Transverse colon (tissue), 4 donors: ENCODE results near the gene ANKDD1B. TPM values are rescaled to one million over a fixed set of nuclear protein-coding genes. Genes with fewer than 3 reads are reported as not detected.

Experiments used
- DNase-seq: peaks from one replicate; pipeline ENCODE4 v3.0.0-alpha.2; 2019
- H3K27ac ChIP-seq, 4 donors: fragments of 200-600 bp; sonication (generic); 2 replicates each; pipeline ENCODE4 v1.5.1; 2016 to 2018; ENCODE audit warnings: inconsistent platforms in 4 of 4
- H3K27me3 ChIP-seq: fragments of 200-600 bp; sonication (generic); 2 replicates; pipeline ENCODE4 v1.5.1; 2017; ENCODE audit warnings: inconsistent platforms
- H3K36me3 ChIP-seq, 4 donors: fragments of 200-600 bp; sonication (generic); 2 replicates each; pipeline ENCODE4 v1.5.1; 2017 to 2019; ENCODE audit warnings: inconsistent platforms in 4 of 4
- H3K4me1 ChIP-seq, 4 donors: fragments of 200-600 bp; sonication (generic); 2 replicates each; pipeline ENCODE4 v1.5.1; 2017 to 2020; ENCODE audit warnings: inconsistent platforms in 4 of 4
- H3K4me3 ChIP-seq, 4 donors: fragments of 200-600 bp; sonication (generic); 1 replicate in 1 of 4; 2 replicates in 3 of 4; pipeline versions ENCODE4 v1.5.1 to v1.6.1; 2017 to 2019; ENCODE audit warnings: inconsistent platforms in 4 of 4
- H3K9me3 ChIP-seq, 2 donors: fragments of 200-600 bp; sonication (generic); 2 replicates each; pipeline ENCODE4 v1.5.1; 2017 to 2019; ENCODE audit warnings: inconsistent platforms in 2 of 2
- EP300 ChIP-seq: sonication (generic); formaldehyde crosslinking; IDR thresholded peaks from one replicate; pipeline ENCODE4 v1.6.1; 2017; ENCODE audit warnings: antibody characterized with exemption, low read depth
- POLR2A ChIP-seq: fragments of 450-650 bp; IDR thresholded peaks from one replicate; pipeline ENCODE4 v1.6.1; 2016; ENCODE audit warnings: antibody characterized with exemption, mild to moderate bottlenecking, moderate library complexity
- POLR2AphosphoS5 ChIP-seq, 3 donors: sonication (generic); formaldehyde crosslinking; IDR thresholded peaks; one replicate each; pipeline ENCODE4 v1.6.1; 2016; ENCODE audit warnings: antibody characterized with exemption in 3 of 3
- WGBS, 2 donors: methylation state at CpG; one replicate each; pipeline ENCODE4 v1.1.5; 2018; ENCODE audit warnings: low coverage in 1 of 2; 5-methylcytosine and 5-hydroxymethylcytosine counted together
- in situ Hi-C, 4 donors: fragments of 200-750 bp; cut with MboI; loops; one replicate each; pipeline versions ENCODE4 v1.15.0 to v1.15.1; 2017; ENCODE audit warnings: low sequenced_read_pairs in 3 of 4, low pct_ligation_motif_present in 1 of 4, low pct_unique_long_range_greater_than_20kb in 1 of 4
- intact Hi-C: fragments of 100-400 bp; cut with DNase I; formaldehyde crosslinking; loops from one replicate; pipeline ENCODE4 v1.15.1; 2023; ENCODE audit warnings: low total_unique reads
- total RNA-seq, 4 donors: library from RNA; depleted of rRNA; stranded (reverse); fragments of >200 nt; gene quantifications; one replicate each; pipeline ENCODE4 v1.1.0, GENCODE V29; 2016
- TF ChIP-seq, protein P1 (sequence below), 5 experiments: fragments of 200-600 bp in 3 of 5; fragments of 450-650 bp in 2 of 5; sonication (generic) in 3 of 5; IDR thresholded peaks; 1 replicate in 2 of 5; 2 replicates in 3 of 5; pipeline ENCODE4 v1.5.1; 2016 to 2017; ENCODE audit warnings: antibody characterized with exemption in 5 of 5, inconsistent platforms in 3 of 5, mild to moderate bottlenecking in 2 of 5, moderate library complexity in 1 of 5

ANKDD1B gene
- total RNA-seq, 4 donors from 2014 or later = 3.6 to 20.6 (median 13.9) TPM

DNA sequence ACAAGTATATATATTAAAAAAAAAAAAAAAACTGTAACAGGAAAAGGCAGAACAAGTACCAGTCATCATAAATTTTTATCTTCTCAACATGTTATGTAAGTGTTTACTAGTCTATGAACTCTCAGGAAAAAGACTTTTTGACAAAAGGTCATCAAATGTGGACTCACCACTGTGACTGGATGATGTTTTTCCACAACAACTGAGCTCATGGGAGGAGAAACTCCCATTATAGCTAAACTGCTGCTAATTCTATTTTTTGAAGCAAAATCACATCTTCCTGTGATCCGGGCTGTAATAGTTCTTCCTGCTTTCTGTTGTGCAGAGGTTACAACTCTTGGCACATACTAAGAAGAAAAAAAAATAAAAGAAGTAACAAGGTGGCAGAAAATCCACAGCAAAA is 66.4 kb downstream of the ANKDD1B start:
- in situ Hi-C loops = loop anchor here in 3 of 4 donors (10.0 to 25.0 kb wide), 3 partner anchors 83 to 440 kb away; partner anchors contain the start of gene ANKRD31 (in 1 of the 3)
- WGBS, 2 donors = 30 to 39% methylated on average over 1 of the region's 1 CpG
- intact Hi-C loops = loop anchor here (10.0 kb wide), 1 partner anchor 623 kb away; the partner anchor contains the start of gene GCNT4
- Histone ChIP-seq H3K27ac (peak overlapping the region in 2 of 4 donors; percentile 33 to 50), H3K4me3 (no peak overlapping the region), H3K27me3 (no peaks in the 10 kb centered on the region), H3K36me3 (no peaks in the 10 kb centered on the region), H3K9me3 (no peaks in the 10 kb centered on the region), H3K4me1 (peaks cover 0 to 4% (median 0%) of the 10 kb centered on the region in 4 donors)
- TF ChIP-seq, protein P1, sequence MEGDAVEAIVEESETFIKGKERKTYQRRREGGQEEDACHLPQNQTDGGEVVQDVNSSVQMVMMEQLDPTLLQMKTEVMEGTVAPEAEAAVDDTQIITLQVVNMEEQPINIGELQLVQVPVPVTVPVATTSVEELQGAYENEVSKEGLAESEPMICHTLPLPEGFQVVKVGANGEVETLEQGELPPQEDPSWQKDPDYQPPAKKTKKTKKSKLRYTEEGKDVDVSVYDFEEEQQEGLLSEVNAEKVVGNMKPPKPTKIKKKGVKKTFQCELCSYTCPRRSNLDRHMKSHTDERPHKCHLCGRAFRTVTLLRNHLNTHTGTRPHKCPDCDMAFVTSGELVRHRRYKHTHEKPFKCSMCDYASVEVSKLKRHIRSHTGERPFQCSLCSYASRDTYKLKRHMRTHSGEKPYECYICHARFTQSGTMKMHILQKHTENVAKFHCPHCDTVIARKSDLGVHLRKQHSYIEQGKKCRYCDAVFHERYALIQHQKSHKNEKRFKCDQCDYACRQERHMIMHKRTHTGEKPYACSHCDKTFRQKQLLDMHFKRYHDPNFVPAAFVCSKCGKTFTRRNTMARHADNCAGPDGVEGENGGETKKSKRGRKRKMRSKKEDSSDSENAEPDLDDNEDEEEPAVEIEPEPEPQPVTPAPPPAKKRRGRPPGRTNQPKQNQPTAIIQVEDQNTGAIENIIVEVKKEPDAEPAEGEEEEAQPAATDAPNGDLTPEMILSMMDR (IDR thresholded peaks at IDR 0.05) = no peak
- TF ChIP-seq EP300 = no peak
- TF ChIP-seq POLR2AphosphoS5 (IDR thresholded peaks at IDR 0.05) = no peak
- no peak for TF ChIP-seq POLR2A
- no peak for DNase-seq

DNA sequence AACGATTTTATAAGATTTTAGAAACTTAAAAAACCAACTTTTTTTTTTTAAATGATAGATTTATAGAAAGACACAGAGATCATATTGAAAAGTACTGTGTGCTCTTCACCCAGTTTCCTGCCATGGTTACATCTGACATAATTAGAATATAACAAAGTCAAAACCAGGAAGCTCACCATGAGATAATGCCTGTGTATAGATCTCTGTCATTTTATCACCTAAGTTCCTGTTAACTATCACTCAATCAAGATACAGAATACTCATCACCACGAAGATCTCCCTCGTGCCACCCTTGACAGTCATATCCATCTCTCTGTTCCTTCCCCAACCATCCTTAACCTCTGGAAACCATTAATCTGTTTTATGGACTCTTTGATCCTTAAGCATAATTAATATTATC is 66.9 kb downstream of the ANKDD1B start:
- TF ChIP-seq, protein P1 (IDR thresholded peaks at IDR 0.05) = no peak
- TF ChIP-seq POLR2A = no peak
- no peak for TF ChIP-seq POLR2AphosphoS5 (IDR thresholded peaks at IDR 0.05)
- no peak for TF ChIP-seq EP300
- Histone ChIP-seq H3K27ac (peak overlapping the region in 2 of 4 donors; percentile 33 to 50), H3K36me3 (no peaks in the 10 kb centered on the region), H3K4me1 (peaks cover 0 to 4% (median 0%) of the 10 kb centered on the region in 4 donors), H3K4me3 (no peak overlapping the region), H3K9me3 (no peaks in the 10 kb centered on the region), H3K27me3 (no peaks in the 10 kb centered on the region)
- in situ Hi-C loops (loop anchor here in 3 of 4 donors (10.0 to 25.0 kb wide), 3 partner anchors 83 to 441 kb away; partner anchors contain the start of gene ANKRD31 (in 1 of the 3)), intact Hi-C loops (loop anchor here (10.0 kb wide), 1 partner anchor 623 kb away; the partner anchor contains the start of gene GCNT4)
- DNase-seq = no peak
- WGBS, 2 donors = 40 to 62% methylated on average over 2 to 3 of the region's 3 CpGs

DNA sequence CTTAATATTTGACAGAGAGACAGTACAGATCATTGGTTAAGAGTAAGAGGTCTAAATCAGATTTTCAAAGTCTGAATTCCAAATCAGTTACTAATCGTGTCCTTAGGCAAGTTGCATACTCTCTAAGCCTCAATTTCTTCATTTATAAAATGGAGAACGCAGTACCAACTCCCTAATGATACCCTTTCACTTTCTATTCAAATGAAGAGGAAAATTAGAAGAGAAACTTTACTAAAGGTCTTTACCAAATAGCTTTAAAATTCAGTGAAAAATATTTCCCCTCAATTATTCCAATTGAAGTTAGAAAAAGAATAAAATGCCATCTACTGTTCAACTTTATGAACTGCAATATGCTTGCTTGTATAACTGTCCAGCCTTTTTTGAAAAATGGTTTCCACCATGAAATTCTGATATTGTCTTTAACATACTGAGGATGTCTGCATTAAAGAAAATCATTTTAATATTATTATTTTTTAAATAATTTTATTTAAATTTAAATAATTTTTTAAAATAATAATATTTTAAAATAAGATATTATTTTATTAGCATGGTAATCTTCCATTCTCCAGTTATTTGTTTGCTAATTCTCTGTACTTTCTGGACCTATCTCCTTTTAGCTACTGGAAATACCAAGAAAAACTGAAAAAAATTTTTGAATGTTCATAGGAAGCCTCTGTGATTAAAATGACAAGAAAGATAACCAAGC is 70.0 kb downstream of the ANKDD1B start:
- Histone ChIP-seq H3K27ac (peak overlapping the region in 1 of 4 donors; percentile 1), H3K9me3 (no peaks in the 10 kb centered on the region), H3K4me3 (no peak overlapping the region), H3K36me3 (peaks cover 0 to 8% (median 0%) of the 10 kb centered on the region in 4 donors), H3K4me1 (peaks cover 0 to 4% (median 0%) of the 10 kb centered on the region in 4 donors), H3K27me3 (no peaks in the 10 kb centered on the region)
- no peak for DNase-seq
- intact Hi-C loops (loop anchor here (10.0 kb wide), 1 partner anchor 446 kb away; the partner anchor contains the start of gene ANKRD31), in situ Hi-C loops (loop anchor here in 3 of 4 donors (10.0 to 25.0 kb wide), 4 partner anchors 96 to 446 kb away; partner anchors contain the start of gene ANKRD31 (in 2 of the 3))
- TF ChIP-seq POLR2A = no peak
- TF ChIP-seq, protein P1 (IDR thresholded peaks at IDR 0.05) = peak; percentile 72 to 81 (median 77)
- WGBS, 2 donors = 35 to 41% methylated on average over 2 of the region's 2 CpGs

DNA sequence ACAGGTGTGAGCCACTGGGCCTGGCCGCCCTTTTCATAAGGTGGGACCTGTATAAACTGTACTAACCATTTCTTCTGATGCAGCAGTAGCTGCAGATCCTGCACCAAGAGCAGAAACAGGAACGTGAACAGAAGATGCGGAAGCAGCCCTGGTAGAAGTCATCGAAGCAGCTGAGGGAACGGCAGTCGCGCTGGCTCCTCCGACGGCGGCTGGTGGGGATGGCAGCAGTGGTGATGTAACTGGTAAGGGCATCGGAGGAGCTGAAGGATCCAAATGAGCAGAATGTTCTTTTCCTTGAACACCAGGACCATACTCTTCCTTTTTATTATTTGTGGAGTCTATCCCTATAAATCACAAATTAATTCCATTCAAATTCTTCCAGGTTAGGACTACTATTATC is 73.9 kb downstream of the ANKDD1B start:
- Histone ChIP-seq H3K9me3 (no peaks in the 10 kb centered on the region), H3K27me3 (no peaks in the 10 kb centered on the region), H3K4me1 (peaks cover 0 to 4% (median 0%) of the 10 kb centered on the region in 4 donors), H3K4me3 (no peak overlapping the region), H3K36me3 (peaks cover 0 to 21% (median 3%) of the 10 kb centered on the region in 4 donors), H3K27ac (no peak overlapping the region)
- intact Hi-C loops (loop anchor here (10.0 kb wide), 1 partner anchor 450 kb away; the partner anchor contains the start of gene ANKRD31), in situ Hi-C loops (loop anchor here in 3 of 4 donors (10.0 to 25.0 kb wide), 4 partner anchors 100 to 450 kb away; partner anchors contain the start of gene ANKRD31 (in 2 of the 3))
- WGBS, 2 donors = 96 to 100% methylated on average over 1 to 11 of the region's 11 CpGs
- TF ChIP-seq EP300 (no peak), POLR2A (no peak), POLR2AphosphoS5 (IDR thresholded peaks at IDR 0.05) (no peak)
- TF ChIP-seq, protein P1 (IDR thresholded peaks at IDR 0.05) = no peak
- no peak for DNase-seq
